ENCODE measurements around the gene CLHC1.
"Not testable (repeated sequence)": the region's sequence is repeated elsewhere in the genome, so short reads cannot be mapped to it uniquely, and the experiment has no call there.

The CLHC1 gene

GRCh38 chr2:55232863-55233657 is 967 bp upstream of the CLHC1 start:
- no peak for DNase-seq (ENCODE audit: low read depth, low spot score)

- DNase-seq (ENCODE audit: low read depth, low spot score): no peak
Observed at GRCh38 chr2:55231546-55232083, 478 bp downstream of the CLHC1 start.

- DNase-seq (ENCODE audit: low read depth, low spot score): no peak
Observed at GRCh38 chr2:55230551-55230950, 1.5 kb downstream of the CLHC1 start.

GRCh38 chr2:55229221-55229620 is 2.9 kb downstream of the CLHC1 start:
- no peak for DNase-seq (ENCODE audit: low read depth, low spot score)

GRCh38 chr2:55228226-55228563 is 3.9 kb downstream of the CLHC1 start:
- no peak for DNase-seq (ENCODE audit: low read depth, low spot score)

GRCh38 chr2:55227437-55228225 is 4.5 kb downstream of the CLHC1 start:
- DNase-seq (ENCODE audit: low read depth, low spot score): not testable (repeated sequence)

- no peak for DNase-seq (ENCODE audit: low read depth, low spot score)
Observed at GRCh38 chr2:55225481-55226020, 6.5 kb downstream of the CLHC1 start.

GRCh38 chr2:55224761-55225261 is 7.3 kb downstream of the CLHC1 start:
- no peak for DNase-seq (ENCODE audit: low read depth, low spot score)

- DNase-seq (ENCODE audit: low read depth, low spot score): no peak
Observed at GRCh38 chr2:55223958-55224760, 7.9 kb downstream of the CLHC1 start.

- DNase-seq (ENCODE audit: low read depth, low spot score): no peak
Observed at GRCh38 chr2:55213822-55214221, 18.3 kb downstream of the CLHC1 start.

- no peak for DNase-seq (ENCODE audit: low read depth, low spot score)
Observed at GRCh38 chr2:55204950-55205349, 27.1 kb downstream of the CLHC1 start.

GRCh38 chr2:55204536-55204935 is 27.6 kb downstream of the CLHC1 start:
- no peak for DNase-seq (ENCODE audit: low read depth, low spot score)

GRCh38 chr2:55200416-55200815 is 31.7 kb downstream of the CLHC1 start:
- DNase-seq (ENCODE audit: low read depth, low spot score): no peak

GRCh38 chr2:55196526-55196925 is 35.6 kb downstream of the CLHC1 start:
- no peak for DNase-seq (ENCODE audit: low read depth, low spot score)

- DNase-seq (ENCODE audit: low read depth, low spot score): not testable (repeated sequence)
Observed at GRCh38 chr2:55191888-55192287, 40.2 kb downstream of the CLHC1 start.

GRCh38 chr2:55186837-55187236 is 45.3 kb downstream of the CLHC1 start:
- DNase-seq (ENCODE audit: low read depth, low spot score): not testable (repeated sequence)

- no peak for DNase-seq (ENCODE audit: low read depth, low spot score)
Observed at GRCh38 chr2:55180374-55180773, 51.7 kb downstream of the CLHC1 start.

- no peak for DNase-seq (ENCODE audit: low read depth, low spot score)
Observed at GRCh38 chr2:55176094-55176415, 56.0 kb downstream of the CLHC1 start.

- DNase-seq (ENCODE audit: low read depth, low spot score): no peak
Observed at GRCh38 chr2:55175254-55176093, 56.6 kb downstream of the CLHC1 start.

GRCh38 chr2:55173438-55174054 is 58.5 kb downstream of the CLHC1 start:
- no peak for DNase-seq (ENCODE audit: low read depth, low spot score)
